Head of caudate nucleus (tissue), 42 donors: ENCODE measurements around the gene KIF1C.
"Not testable (repeated sequence)": the region's sequence is repeated elsewhere in the genome, so short reads cannot be mapped to it uniquely, and the experiment has no call there.

Experiments used
- DNase-seq, 42 donors: peaks; one replicate each; pipeline versions ENCODE4 v3.0.0 to v3.0.0-alpha.2; 2020 to 2021; ENCODE audit warnings: mixed read lengths in 7 of 42
- intact Hi-C: fragments of 100-400 bp; cut with DNase I; formaldehyde crosslinking; loops from one replicate; pipeline ENCODE4 v1.15.0; 2022

Gene KIF1C

GRCh38 chr17:4994081-4994595 is 3.6 kb upstream of the KIF1C start:
- DNase-seq = no peak
- intact Hi-C loops = no loop called here

GRCh38 chr17:4998027-4998731 is 429 bp downstream of the KIF1C start:
- DNase-seq = peak in 18 of 42 donors; percentile 13 to 60 (median 34)

GRCh38 chr17:4998732-4999429 is 1.1 kb downstream of the KIF1C start:
- intact Hi-C loops = no loop called here
- no peak for DNase-seq

More at GRCh38 chr17:4998027-4998731, 429 bp downstream of the KIF1C start:
- intact Hi-C loops = no loop called here

- DNase-seq = no peak
- intact Hi-C loops = no loop called here
Measured at GRCh38 chr17:4999430-5000093, 1.8 kb downstream of the KIF1C start.

- intact Hi-C loops = no loop called here
- peak in 1 of 42 donors; percentile 22 for DNase-seq
Measured at GRCh38 chr17:5000237-5000639, 2.5 kb downstream of the KIF1C start.

- no peak for DNase-seq
- intact Hi-C loops = no loop called here
Measured at GRCh38 chr17:5002121-5002788, 4.5 kb downstream of the KIF1C start.

- intact Hi-C loops = no loop called here
- DNase-seq = no peak
Measured at GRCh38 chr17:5003214-5003867, 5.6 kb downstream of the KIF1C start.

- intact Hi-C loops = no loop called here
- no peak for DNase-seq
Measured at GRCh38 chr17:5011928-5012327, 14.2 kb downstream of the KIF1C start.

- DNase-seq = no peak
- intact Hi-C loops = no loop called here
Measured at GRCh38 chr17:5014357-5014756, 16.6 kb downstream of the KIF1C start.

- DNase-seq = peak in 28 of 42 donors; percentile 14 to 70 (median 44)
- intact Hi-C loops = no loop called here
Measured at GRCh38 chr17:5019475-5019956, 21.8 kb downstream of the KIF1C start.

- intact Hi-C loops = no loop called here
- no peak for DNase-seq
Measured at GRCh38 chr17:5020502-5021023, 22.8 kb downstream of the KIF1C start.

- DNase-seq = no peak
- intact Hi-C loops = no loop called here
Measured at GRCh38 chr17:5022171-5022711, 24.5 kb downstream of the KIF1C start.

- intact Hi-C loops = no loop called here
Measured at GRCh38 chr17:5023588-5024147, 25.9 kb downstream of the KIF1C start.

GRCh38 chr17:5024604-5025003 is 26.9 kb downstream of the KIF1C start:
- intact Hi-C loops = no loop called here
- DNase-seq = no peak

More at GRCh38 chr17:5023588-5024147, 25.9 kb downstream of the KIF1C start:
- no peak for DNase-seq

GRCh38 chr17:5027299-5027698 is 29.5 kb downstream of the KIF1C start:
- intact Hi-C loops = no loop called here
- no peak for DNase-seq

GRCh38 chr17:5027916-5028315 is 30.2 kb downstream of the KIF1C start:
- intact Hi-C loops = no loop called here
- DNase-seq = no peak

GRCh38 chr17:5030168-5030567 is 32.4 kb downstream of the KIF1C start:
- DNase-seq, intact Hi-C loops: not testable (repeated sequence)
